Loucy (cell line): ENCODE data around the gene WWOX.

Source experiments
- H2AFZ ChIP-seq: fragments of 200-600 bp; sonication (generic); 2 replicates; pipeline ENCODE4 v1.6.0; 2016; ENCODE audit warnings: antibody characterized with exemption, mild to moderate bottlenecking, low read length, moderate library complexity
- H3F3A ChIP-seq: fragments of 200-600 bp; 2 replicates; pipeline ENCODE4 v1.6.0; 2016; ENCODE audit warnings: antibody characterized with exemption, low read depth, mild to moderate bottlenecking
- H3K27me3 ChIP-seq: fragments of 200-600 bp; sonication (generic); 2 replicates; pipeline ENCODE4 v1.6.1; 2014; ENCODE audit warnings: low read length, mild to moderate bottlenecking; ENCODE audit not compliant: insufficient read depth, poor library complexity, severe bottlenecking
- H3K36me3 ChIP-seq: fragments of 200-600 bp; sonication (generic); 2 replicates; pipeline ENCODE4 v1.6.1; 2016; ENCODE audit warnings: low read length; ENCODE audit not compliant: insufficient read depth
- H3K4me1 ChIP-seq: fragments of 200-600 bp; sonication (generic); 2 replicates; pipeline ENCODE4 v1.5.1; 2014; ENCODE audit warnings: low read length, mild to moderate bottlenecking; ENCODE audit not compliant: insufficient read depth, poor library complexity, severe bottlenecking
- H3K4me2 ChIP-seq: fragments of 200-600 bp; sonication (generic); 2 replicates; pipeline ENCODE4 v1.6.0; 2014; ENCODE audit warnings: antibody characterized with exemption, low read length, low read depth, mild to moderate bottlenecking; ENCODE audit not compliant: poor library complexity, severe bottlenecking
- H3K4me3 ChIP-seq: fragments of 200-600 bp; sonication (generic); 2 replicates; pipeline ENCODE4 v1.5.1; 2014; ENCODE audit warnings: low read length, mild to moderate bottlenecking, mixed read lengths; ENCODE audit not compliant: poor library complexity, severe bottlenecking
- H3K79me2 ChIP-seq: fragments of 200-600 bp; sonication (generic); 2 replicates; pipeline ENCODE4 v1.6.1; 2014; ENCODE audit warnings: low read length; ENCODE audit not compliant: insufficient read depth
- H3K9ac ChIP-seq: fragments of 200-600 bp; sonication (generic); 2 replicates; pipeline ENCODE4 v1.6.0; 2014; ENCODE audit warnings: mild to moderate bottlenecking, low read depth, low read length, moderate library complexity; ENCODE audit not compliant: poor library complexity, severe bottlenecking
- H3K9me2 ChIP-seq: fragments of 200-600 bp; sonication (generic); replicated peaks from 2 replicates; pipeline ENCODE4 v1.6.1; 2016; ENCODE audit warnings: low read depth, low read length, mixed read lengths
- H3K9me3 ChIP-seq: fragments of 200-600 bp; sonication (generic); 2 replicates; pipeline ENCODE4 v1.6.1; 2014; ENCODE audit warnings: mild to moderate bottlenecking, antibody characterized with exemption, low read length, low read depth; ENCODE audit not compliant: insufficient read depth
- H4K20me1 ChIP-seq: fragments of 200-600 bp; sonication (generic); 2 replicates; pipeline ENCODE4 v1.6.0; 2014; ENCODE audit warnings: antibody characterized with exemption, low read length, mild to moderate bottlenecking; ENCODE audit not compliant: insufficient read depth, poor library complexity, severe bottlenecking
- EZH2phosphoT487 ChIP-seq: fragments of 200-600 bp; IDR thresholded peaks from 2 replicates; pipeline ENCODE4 v1.6.1; 2018; ENCODE audit warnings: antibody characterized with exemption, mild to moderate bottlenecking, moderate library complexity, borderline replicate concordance
- TF ChIP-seq, protein P1 (sequence below): fragments of 200-600 bp; sonication (generic); conservative IDR thresholded peaks from 2 replicates; pipeline ENCODE4 v1.5.1; 2014; ENCODE audit warnings: mild to moderate bottlenecking, antibody characterized with exemption, low read length

The WWOX gene

GRCh38 chr16:78283548-78284251 lies 184.2 kb downstream of the WWOX start:
- Histone ChIP-seq H3K4me1 (peaks cover 4% of the 10 kb centered on the region), H3K79me2 (no peaks in the 10 kb centered on the region), H3K9me3 (no peaks in the 10 kb centered on the region), H3F3A (no peaks in the 10 kb centered on the region), H3K9me2 (no peaks in the 10 kb centered on the region), H4K20me1 (no peaks in the 10 kb centered on the region), H3K27me3 (no peaks in the 10 kb centered on the region), H3K4me3 (no peak overlapping the region), H3K9ac (no peak overlapping the region), H3K36me3 (no peaks in the 10 kb centered on the region), H2AFZ (no peak overlapping the region), H3K4me2 (no peak overlapping the region)
- TF ChIP-seq EZH2phosphoT487, result no peak
- TF ChIP-seq, protein P1, sequence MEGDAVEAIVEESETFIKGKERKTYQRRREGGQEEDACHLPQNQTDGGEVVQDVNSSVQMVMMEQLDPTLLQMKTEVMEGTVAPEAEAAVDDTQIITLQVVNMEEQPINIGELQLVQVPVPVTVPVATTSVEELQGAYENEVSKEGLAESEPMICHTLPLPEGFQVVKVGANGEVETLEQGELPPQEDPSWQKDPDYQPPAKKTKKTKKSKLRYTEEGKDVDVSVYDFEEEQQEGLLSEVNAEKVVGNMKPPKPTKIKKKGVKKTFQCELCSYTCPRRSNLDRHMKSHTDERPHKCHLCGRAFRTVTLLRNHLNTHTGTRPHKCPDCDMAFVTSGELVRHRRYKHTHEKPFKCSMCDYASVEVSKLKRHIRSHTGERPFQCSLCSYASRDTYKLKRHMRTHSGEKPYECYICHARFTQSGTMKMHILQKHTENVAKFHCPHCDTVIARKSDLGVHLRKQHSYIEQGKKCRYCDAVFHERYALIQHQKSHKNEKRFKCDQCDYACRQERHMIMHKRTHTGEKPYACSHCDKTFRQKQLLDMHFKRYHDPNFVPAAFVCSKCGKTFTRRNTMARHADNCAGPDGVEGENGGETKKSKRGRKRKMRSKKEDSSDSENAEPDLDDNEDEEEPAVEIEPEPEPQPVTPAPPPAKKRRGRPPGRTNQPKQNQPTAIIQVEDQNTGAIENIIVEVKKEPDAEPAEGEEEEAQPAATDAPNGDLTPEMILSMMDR, result no peak

- H3K4me1 ChIP-seq, result no peaks in the 10 kb centered on the region
- H3K79me2 ChIP-seq, result no peaks in the 10 kb centered on the region
- no peak overlapping the region for H2AFZ ChIP-seq
- H3K27me3 ChIP-seq, result no peaks in the 10 kb centered on the region
- no peaks in the 10 kb centered on the region for H3K9me3 ChIP-seq
- H3K4me2 ChIP-seq, result no peak overlapping the region
- no peaks in the 10 kb centered on the region for H3K9me2 ChIP-seq
- no peak overlapping the region for H3K4me3 ChIP-seq
- no peaks in the 10 kb centered on the region for H3K36me3 ChIP-seq
- TF ChIP-seq, protein P1, result no peak
- H3K9ac ChIP-seq, result no peak overlapping the region
- no peaks in the 10 kb centered on the region for H4K20me1 ChIP-seq
- no peaks in the 10 kb centered on the region for H3F3A ChIP-seq
Measured at GRCh38 chr16:78284326-78284725, 184.9 kb downstream of the WWOX start.

- Histone ChIP-seq H3K27me3 (no peaks in the 10 kb centered on the region), H3F3A (no peaks in the 10 kb centered on the region), H3K9ac (no peak overlapping the region), H3K79me2 (no peaks in the 10 kb centered on the region), H3K4me1 (peaks cover 3% of the 10 kb centered on the region), H3K9me2 (no peaks in the 10 kb centered on the region), H4K20me1 (no peaks in the 10 kb centered on the region), H3K9me3 (no peaks in the 10 kb centered on the region), H3K4me3 (no peak overlapping the region), H3K4me2 (no peak overlapping the region), H3K36me3 (no peaks in the 10 kb centered on the region), H2AFZ (no peak overlapping the region)
- TF ChIP-seq, protein P1, result no peak
- no peak for TF ChIP-seq EZH2phosphoT487
Measured at GRCh38 chr16:78284957-78285434, 185.5 kb downstream of the WWOX start.
